ENCODE results near the gene TSPAN16.

TSPAN16 gene, protein sequence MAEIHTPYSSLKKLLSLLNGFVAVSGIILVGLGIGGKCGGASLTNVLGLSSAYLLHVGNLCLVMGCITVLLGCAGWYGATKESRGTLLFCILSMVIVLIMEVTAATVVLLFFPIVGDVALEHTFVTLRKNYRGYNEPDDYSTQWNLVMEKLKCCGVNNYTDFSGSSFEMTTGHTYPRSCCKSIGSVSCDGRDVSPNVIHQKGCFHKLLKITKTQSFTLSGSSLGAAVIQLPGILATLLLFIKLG
- total RNA-seq, result 0 reads per million in 4 donors

DNA sequence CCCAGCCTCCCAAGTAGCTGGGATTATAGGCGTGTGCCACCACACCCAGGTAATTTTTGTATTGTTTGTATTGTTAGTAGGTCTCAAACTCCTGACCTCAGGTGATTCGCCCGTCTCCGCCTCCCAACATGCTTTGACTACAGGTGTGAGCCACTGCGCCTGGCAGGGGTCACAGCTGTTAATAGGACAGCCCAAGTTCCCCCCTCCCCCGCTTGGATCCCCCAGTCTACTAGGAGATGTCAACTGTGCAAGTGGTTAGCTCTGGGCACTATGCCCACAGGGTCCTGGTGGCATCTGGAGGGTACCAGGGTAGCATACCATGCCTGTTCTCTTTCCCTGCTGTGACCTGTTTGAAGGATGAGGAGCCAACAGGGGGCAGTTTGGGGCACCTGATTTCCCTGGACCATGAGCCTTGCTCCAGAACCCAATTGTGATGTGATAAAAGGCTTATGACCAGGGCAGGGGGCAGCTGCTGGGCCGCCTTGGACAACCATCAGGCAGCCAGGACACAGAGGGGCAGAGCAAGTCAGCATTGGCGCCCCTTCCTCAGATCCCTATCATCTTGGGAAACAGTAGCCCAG is at the start of gene TSPAN16:
TSPAN16 (plus strand) TSS at position 496 of the 581 bp plus-strand sequence. CDS start 138 bp downstream, outside the sequence.
- no peak for DNase-seq

- no peak for DNase-seq
Observed at GRCh38 chr19:11246941-11247340, 49.0 kb upstream of the TSPAN16 start.

GRCh38 chr19:11247391-11247790 is 48.6 kb upstream of the TSPAN16 start:
- DNase-seq, result no peak

DNA sequence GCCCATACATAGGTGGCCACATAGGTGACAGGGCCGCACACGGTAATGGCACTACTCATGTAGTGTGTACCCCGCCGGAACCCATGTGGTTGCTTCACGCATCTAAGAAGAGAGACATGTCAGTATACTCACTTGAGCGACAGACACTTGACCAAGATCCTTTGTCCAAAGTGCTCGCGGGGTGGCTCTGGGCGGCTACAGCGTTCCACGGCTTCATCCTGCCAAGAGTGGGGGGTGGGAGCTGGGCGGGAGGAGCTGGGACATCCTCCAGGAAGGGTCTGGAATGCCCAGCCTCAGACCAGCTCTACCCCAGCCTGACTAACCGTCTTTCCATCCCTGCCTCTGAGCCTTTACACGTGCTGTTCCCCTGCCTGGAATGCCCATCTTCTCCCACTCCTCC is 48.0 kb upstream of the TSPAN16 start:
- no peak for DNase-seq

GRCh38 chr19:11248852-11249251 is 47.1 kb upstream of the TSPAN16 start:
- no peak for DNase-seq

DNA sequence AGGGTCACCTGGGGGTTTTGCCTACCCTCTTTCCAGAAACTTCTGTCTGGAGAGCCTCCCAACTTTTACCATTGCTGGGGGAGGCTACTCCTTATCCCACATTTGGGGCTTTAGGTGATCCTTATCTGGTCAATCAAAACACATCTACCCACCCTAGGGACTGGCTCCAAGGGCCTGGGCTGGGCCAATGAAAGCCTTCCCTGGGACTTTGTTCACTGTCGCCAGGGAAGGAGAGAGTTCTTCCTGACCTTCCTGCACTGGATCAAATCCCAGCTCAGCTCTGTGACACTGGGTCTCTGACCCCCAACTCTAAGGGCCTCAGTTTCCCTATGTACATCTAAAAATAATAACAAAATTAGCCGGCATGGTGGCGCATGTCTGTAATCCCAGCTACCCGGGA is 44.7 kb upstream of the TSPAN16 start:
- DNase-seq, result no peak

DNA sequence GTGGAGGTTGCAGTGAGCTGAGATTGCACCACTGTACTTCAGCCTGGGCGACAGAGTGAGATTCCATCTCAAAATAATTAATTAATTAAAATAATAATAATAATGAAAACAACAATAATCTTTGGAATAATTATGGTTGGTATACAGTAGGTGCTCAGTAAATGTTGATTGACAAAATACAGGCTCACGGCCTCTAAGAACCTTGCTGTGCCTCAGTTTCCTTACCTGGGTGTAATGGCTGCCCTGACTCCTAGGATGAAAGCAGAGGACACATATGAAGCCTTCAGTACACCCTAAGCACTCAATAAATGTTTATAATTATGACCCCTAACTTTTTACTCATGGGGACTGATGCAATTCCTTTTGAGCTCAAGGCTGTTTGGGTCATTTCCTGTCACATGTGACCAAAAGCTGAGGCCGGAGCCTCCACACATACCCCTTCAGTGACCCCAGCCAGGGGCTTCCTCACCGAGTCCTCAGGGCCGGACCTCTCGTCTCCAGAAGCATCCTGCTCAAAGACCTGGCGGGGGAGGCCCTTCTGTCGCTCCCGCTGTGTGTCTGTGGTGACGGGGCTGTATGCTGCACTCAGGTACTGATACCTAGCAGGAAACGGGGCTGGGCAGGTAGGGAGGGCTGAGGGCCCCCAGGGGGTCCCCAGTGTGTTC is 44.2 kb upstream of the TSPAN16 start:
- no peak for DNase-seq

- no peak for DNase-seq
Observed at GRCh38 chr19:11252665-11253355, 43.1 kb upstream of the TSPAN16 start.

DNA sequence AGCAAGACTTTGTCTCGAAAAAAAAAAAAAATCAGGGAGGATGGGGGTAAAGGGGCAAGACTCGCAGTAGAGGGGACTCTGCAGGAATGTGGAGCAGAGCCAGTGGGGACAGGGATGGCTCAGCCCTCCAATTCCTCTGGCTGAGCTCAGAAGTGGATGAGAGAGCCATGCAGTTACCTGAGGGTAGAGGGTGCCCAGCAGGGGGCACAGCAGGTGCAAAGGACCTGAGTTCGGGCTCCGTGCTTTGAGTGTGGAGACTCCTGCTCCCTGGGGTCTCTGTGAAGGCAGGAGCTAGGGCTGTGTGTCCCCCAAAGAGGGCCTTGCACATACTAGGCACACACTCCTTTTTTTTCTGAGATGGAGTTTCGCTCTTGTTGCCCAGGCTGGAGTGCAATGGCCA is 41.3 kb upstream of the TSPAN16 start:
- no peak for DNase-seq

GRCh38 chr19:11256189-11256588 is 39.8 kb upstream of the TSPAN16 start:
- no peak for DNase-seq

GRCh38 chr19:11257846-11258380 is 38.0 kb upstream of the TSPAN16 start:
- no peak for DNase-seq

GRCh38 chr19:11260996-11261395 is 35.0 kb upstream of the TSPAN16 start:
- no peak for DNase-seq

DNA sequence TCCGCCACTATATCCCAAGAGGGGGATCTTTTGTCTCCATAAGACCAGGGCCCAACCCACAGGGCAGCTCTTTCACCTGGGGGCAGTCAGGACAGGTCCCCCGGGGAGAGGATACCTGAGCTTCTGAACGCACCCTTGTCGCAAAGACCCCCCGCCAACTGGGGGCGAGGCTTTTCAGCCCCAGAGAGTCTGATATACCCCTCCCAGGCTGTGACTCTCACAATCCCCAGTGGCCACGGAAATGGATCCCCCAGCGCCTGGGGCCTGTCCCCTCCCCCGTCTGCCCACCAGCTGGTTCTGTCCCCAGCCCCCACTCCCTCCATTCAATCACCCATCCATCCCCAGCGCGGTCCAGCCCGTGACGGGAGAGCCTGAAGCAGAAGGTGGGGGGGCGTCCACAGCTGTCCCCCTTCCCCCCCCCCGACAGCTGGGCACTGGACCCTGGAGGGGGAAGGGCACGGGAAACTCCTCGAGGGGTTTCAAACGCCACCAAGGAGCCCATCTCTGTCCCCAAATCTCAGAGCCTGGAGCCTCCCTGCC is 34.5 kb upstream of the TSPAN16 start:
- DNase-seq, result no peak

- no peak for DNase-seq
Observed at GRCh38 chr19:11261971-11262839, 33.8 kb upstream of the TSPAN16 start, which contains the start of gene DOCK6. Gene DOCK6 (minus strand): TSS chr19:11262524. CDS start chr19:11262440, 84 bp downstream.

DNA sequence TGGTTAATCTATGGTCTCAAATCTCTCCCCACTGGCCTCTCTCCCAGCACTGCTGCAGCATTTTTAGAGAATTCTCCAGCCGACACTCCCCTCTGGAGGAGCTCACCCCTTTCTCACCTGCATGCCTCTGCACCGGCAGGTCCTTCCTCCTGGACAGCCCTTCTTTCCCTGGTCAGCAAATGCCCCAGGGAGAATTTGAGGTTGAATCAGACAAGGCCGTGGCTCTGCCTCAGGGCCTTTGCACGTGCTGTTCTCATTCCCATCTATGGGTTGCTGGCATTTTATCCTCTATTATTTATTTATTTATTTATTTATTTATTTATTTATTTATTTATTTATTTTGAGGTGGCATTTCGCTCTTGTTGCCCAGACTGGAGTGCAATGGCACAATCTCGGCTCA is 32.2 kb upstream of the TSPAN16 start:
- DNase-seq, result no peak

GRCh38 chr19:11264452-11265176 is 31.3 kb upstream of the TSPAN16 start:
- no peak for DNase-seq

- no peak for DNase-seq
Observed at GRCh38 chr19:11265177-11265784, 30.7 kb upstream of the TSPAN16 start.

GRCh38 chr19:11265785-11266236 is 30.1 kb upstream of the TSPAN16 start:
- no peak for DNase-seq

- no peak for DNase-seq
Observed at GRCh38 chr19:11267316-11268085, 28.5 kb upstream of the TSPAN16 start.

DNA sequence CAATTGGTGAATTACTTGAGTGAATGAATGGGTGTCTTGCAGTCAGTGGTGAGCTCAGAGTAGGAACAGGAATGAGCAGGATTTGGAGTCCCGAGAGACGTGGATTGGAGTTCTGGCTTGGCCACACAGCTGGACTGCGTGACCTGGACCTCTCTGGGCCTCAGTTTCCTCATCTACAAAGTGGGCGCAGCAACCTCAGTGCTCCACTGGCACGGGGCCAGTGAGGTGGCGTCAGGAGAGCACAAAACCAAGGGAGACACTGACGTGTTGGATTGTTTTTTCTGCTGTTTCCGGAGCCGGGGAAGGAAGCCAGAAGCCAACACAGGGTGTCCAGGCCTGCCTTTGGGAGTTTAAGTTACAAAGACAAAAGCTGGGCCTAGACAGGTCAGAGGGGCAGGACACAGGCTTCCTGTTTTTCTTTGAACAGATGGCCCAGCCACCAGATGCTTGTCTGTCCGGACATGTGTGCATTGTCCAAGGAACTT is 27.1 kb upstream of the TSPAN16 start:
- no peak for DNase-seq
